ENCODE measurements around the gene ERMARD. TPM values are rescaled to one million over a fixed set of nuclear protein-coding genes. Genes with fewer than 3 reads are reported as not detected.

ERMARD gene
- total and polyA plus RNA-seq, 2 experiments from 2014 or later: 20.9 to 21.2 TPM

- TF ChIP-seq CTCF (IDR thresholded peaks at IDR 0.05; ENCODE audit: low read depth, low read length): no peak
- Histone ChIP-seq H3K4me1 (ENCODE audit: low read depth) (no peaks in the 10 kb centered on the region), H3K9me3 (ENCODE audit: low read depth) (no peaks in the 10 kb centered on the region), H3K27ac (no peak overlapping the region), H3K27me3 (no peaks in the 10 kb centered on the region), H3K36me3 (no peaks in the 10 kb centered on the region), H3K4me3 (no peak overlapping the region)
- no peak for DNase-seq (ENCODE audit: low read depth in 1 of 2, low spot score in 1 of 2)
Measured at GRCh38 chr6:169816975-169817374, 65.6 kb downstream of the ERMARD start.

DNA sequence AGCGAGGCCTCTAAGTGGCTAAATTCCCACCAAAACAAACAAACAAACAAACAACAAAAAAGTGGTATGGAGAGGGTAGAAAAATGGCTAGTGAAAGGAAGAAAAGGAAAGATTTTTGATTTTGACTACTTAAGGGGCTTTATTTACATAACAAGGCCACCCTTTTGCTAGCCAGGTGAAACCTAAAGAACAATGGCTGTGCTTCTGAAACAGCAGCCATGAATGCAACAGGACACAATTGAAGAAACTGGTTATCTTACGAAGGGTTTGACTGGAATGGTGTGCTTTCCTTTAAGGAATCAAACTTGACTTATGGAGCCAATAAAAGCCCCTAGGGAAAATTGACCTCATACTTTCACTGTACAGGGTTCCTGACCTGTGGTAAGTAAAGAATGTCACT, 68.9 kb downstream of the ERMARD start:
- no peak for TF ChIP-seq CTCF (IDR thresholded peaks at IDR 0.05; ENCODE audit: low read depth, low read length)
- no peak for DNase-seq (ENCODE audit: low read depth in 1 of 2, low spot score in 1 of 2)
- no peaks in the 10 kb centered on the region for H3K4me1 ChIP-seq (ENCODE audit: low read depth)
- no peak overlapping the region for H3K27ac ChIP-seq
- H3K4me3 ChIP-seq: no peak overlapping the region
- H3K9me3 ChIP-seq (ENCODE audit: low read depth): no peaks in the 10 kb centered on the region
- no peaks in the 10 kb centered on the region for H3K27me3 ChIP-seq
- H3K36me3 ChIP-seq: no peaks in the 10 kb centered on the region

DNA sequence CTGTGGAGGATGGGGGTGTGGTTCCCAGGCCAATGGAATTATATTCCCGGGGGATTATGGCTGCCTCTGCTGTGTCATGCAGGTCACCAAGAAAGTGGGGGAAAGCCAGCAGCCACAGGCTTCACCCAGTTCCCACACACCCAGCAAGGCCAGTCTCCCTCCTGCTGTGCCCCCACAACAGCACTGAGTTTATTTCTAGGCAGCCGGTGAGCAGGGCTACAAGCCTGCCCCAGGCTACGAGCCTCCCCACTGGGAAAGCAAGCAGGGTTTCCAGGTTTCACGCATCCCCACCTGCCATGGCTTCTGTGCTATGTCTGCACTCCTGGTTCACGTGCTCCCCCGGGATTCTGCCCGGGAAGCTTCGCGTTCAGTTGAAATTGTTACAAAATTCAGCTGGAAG, 72.6 kb downstream of the ERMARD start:
- Histone ChIP-seq H3K9me3 (ENCODE audit: low read depth) (no peaks in the 10 kb centered on the region), H3K4me3 (no peak overlapping the region), H3K27ac (no peak overlapping the region), H3K36me3 (no peaks in the 10 kb centered on the region), H3K4me1 (ENCODE audit: low read depth) (no peaks in the 10 kb centered on the region), H3K27me3 (no peaks in the 10 kb centered on the region)
- DNase-seq (ENCODE audit: low read depth in 1 of 2, low spot score in 1 of 2): no peak
- TF ChIP-seq CTCF (IDR thresholded peaks at IDR 0.05; ENCODE audit: low read depth, low read length): no peak

- DNase-seq (ENCODE audit: low read depth in 1 of 2, low spot score in 1 of 2): no peak
- TF ChIP-seq CTCF (IDR thresholded peaks at IDR 0.05; ENCODE audit: low read depth, low read length): no peak
- no peaks in the 10 kb centered on the region for H3K36me3 ChIP-seq
- no peak overlapping the region for H3K4me3 ChIP-seq
- no peaks in the 10 kb centered on the region for H3K27me3 ChIP-seq
- no peaks in the 10 kb centered on the region for H3K4me1 ChIP-seq (ENCODE audit: low read depth)
- H3K27ac ChIP-seq: no peak overlapping the region
- no peaks in the 10 kb centered on the region for H3K9me3 ChIP-seq (ENCODE audit: low read depth)
Measured at GRCh38 chr6:169824848-169825557, 73.6 kb downstream of the ERMARD start.

- Histone ChIP-seq H3K27me3 (no peaks in the 10 kb centered on the region), H3K27ac (no peak overlapping the region), H3K4me1 (ENCODE audit: low read depth) (no peaks in the 10 kb centered on the region), H3K9me3 (ENCODE audit: low read depth) (no peaks in the 10 kb centered on the region), H3K4me3 (no peak overlapping the region), H3K36me3 (no peaks in the 10 kb centered on the region)
- TF ChIP-seq CTCF (IDR thresholded peaks at IDR 0.05; ENCODE audit: low read depth, low read length): no peak
- no peak for DNase-seq (ENCODE audit: low read depth in 1 of 2, low spot score in 1 of 2)
Measured at GRCh38 chr6:169825558-169826225, 74.3 kb downstream of the ERMARD start.
